Skin of body (tissue), 1 donor: ENCODE results near the gene ASIC3. TPM values are rescaled to one million over a fixed set of nuclear protein-coding genes. Genes with fewer than 3 reads are reported as not detected.

Experiments used
- total RNA-seq: library from RNA; depleted of rRNA; stranded (reverse); fragments of >200 nt; gene quantifications from one replicate; pipeline ENCODE4 v1.2.3, GENCODE V29; 2014

ASIC3 gene
- total RNA-seq, 1 donor from 2014 or later = 0.39 TPM

Other genes with a start within 250 kb of the ASIC3 start
- 24.6 TPM for gene TMEM176B, start 248.2 kb upstream of the ASIC3 start, total RNA-seq
- 8.8 TPM for gene TMEM176A, start 247.8 kb upstream of the ASIC3 start, total RNA-seq
- gene AOC1, start 196.0 kb upstream of the ASIC3 start, total RNA-seq = 0.59 TPM
- gene KCNH2, start 70.2 kb upstream of the ASIC3 start, total RNA-seq = 0.99 TPM
- 3.5 TPM for gene NOS3, start 57.5 kb upstream of the ASIC3 start, total RNA-seq
- 15.4 TPM for gene ATG9B, start 24.0 kb upstream of the ASIC3 start, total RNA-seq
- 13.2 TPM for gene ABCB8, start 20.1 kb upstream of the ASIC3 start, total RNA-seq
- 6.4 TPM for gene CDK5, start 9.4 kb downstream of the ASIC3 start, total RNA-seq
- gene SLC4A2, start 11.1 kb downstream of the ASIC3 start, total RNA-seq = 28.2 TPM
- gene FASTK, start 32.3 kb downstream of the ASIC3 start, total RNA-seq = 35.9 TPM
- gene TMUB1, start 35.0 kb downstream of the ASIC3 start, total RNA-seq = 7.6 TPM
- 27.6 TPM for gene AGAP3, start 37.9 kb downstream of the ASIC3 start, total RNA-seq
- 0.30 TPM for gene GBX1, start 119.2 kb downstream of the ASIC3 start, total RNA-seq
- 0.69 TPM for gene ASB10, start 138.7 kb downstream of the ASIC3 start, total RNA-seq
- gene H2BK1, start 162.0 kb downstream of the ASIC3 start, total RNA-seq = not detected
- gene ABCF2, start 178.7 kb downstream of the ASIC3 start, total RNA-seq = 16.7 TPM
- 18.5 TPM for gene CHPF2, start 184.0 kb downstream of the ASIC3 start, total RNA-seq
- gene SMARCD3, start 200.2 kb downstream of the ASIC3 start, total RNA-seq = 34.5 TPM